ENCODE results near the gene PHTF1.
"Not testable (repeated sequence)": the region's sequence is repeated elsewhere in the genome, so short reads cannot be mapped to it uniquely, and the experiment has no call there.

DNA sequence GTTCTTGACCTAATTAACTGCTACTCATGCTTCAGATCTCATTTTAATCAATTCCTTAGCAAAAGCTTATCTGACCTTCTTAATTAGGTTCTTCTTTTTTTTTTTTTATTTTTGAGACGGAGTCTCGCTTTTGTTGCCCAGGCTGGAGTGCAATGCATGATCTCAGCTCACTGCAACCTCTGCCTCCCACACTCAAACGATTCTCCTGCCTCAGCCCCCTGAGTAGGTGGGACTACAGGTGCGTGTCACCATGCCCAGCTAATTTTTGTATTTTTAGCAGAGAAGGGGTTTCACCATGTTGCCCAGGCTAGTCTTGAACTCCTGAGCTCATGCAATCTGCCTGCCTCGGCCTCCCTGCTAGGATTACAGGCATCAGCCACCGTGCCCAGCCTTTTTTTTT is 6.0 kb downstream of the PHTF1 start:
- TF ChIP-seq, protein P1, sequence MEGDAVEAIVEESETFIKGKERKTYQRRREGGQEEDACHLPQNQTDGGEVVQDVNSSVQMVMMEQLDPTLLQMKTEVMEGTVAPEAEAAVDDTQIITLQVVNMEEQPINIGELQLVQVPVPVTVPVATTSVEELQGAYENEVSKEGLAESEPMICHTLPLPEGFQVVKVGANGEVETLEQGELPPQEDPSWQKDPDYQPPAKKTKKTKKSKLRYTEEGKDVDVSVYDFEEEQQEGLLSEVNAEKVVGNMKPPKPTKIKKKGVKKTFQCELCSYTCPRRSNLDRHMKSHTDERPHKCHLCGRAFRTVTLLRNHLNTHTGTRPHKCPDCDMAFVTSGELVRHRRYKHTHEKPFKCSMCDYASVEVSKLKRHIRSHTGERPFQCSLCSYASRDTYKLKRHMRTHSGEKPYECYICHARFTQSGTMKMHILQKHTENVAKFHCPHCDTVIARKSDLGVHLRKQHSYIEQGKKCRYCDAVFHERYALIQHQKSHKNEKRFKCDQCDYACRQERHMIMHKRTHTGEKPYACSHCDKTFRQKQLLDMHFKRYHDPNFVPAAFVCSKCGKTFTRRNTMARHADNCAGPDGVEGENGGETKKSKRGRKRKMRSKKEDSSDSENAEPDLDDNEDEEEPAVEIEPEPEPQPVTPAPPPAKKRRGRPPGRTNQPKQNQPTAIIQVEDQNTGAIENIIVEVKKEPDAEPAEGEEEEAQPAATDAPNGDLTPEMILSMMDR (IDR thresholded peaks at IDR 0.05) = not testable (repeated sequence)
- TF ChIP-seq POLR2A (IDR thresholded peaks at IDR 0.05); POLR2AphosphoS5 (IDR thresholded peaks at IDR 0.05); EP300 (IDR thresholded peaks at IDR 0.05; ENCODE audit: low read depth): not testable (repeated sequence)
